HepG2 (cell line): ENCODE measurements around the gene PEX12. TPM values are rescaled to one million over a fixed set of nuclear protein-coding genes. Genes with fewer than 3 reads are reported as not detected.
A peak's percentile ranks its signal among the peaks of the same experiment; 100 is the strongest.

Experiments used
- CEBPG ChIP-seq: IDR thresholded peaks from 2 replicates; pipeline ENCODE4 v1.6.1; 2016
- CHD4 ChIP-seq: fragments of 200-600 bp; sonication (generic); IDR thresholded peaks from 2 replicates; pipeline ENCODE4 v1.7.0; 2017; ENCODE audit warnings: mild to moderate bottlenecking, low read length, borderline replicate concordance
- JUND ChIP-seq: sonication (generic); formaldehyde crosslinking; IDR thresholded peaks from 2 replicates; pipeline ENCODE4 v1.8.0; 2022; ENCODE audit warnings: mild to moderate bottlenecking, missing genetic modification reagents
- PCBP2 ChIP-seq: fragments of 200-400 bp; formaldehyde crosslinking; optimal IDR thresholded peaks from 2 replicates; pipeline ENCODE3; 2018; ENCODE audit warnings: low read length, low read depth; ENCODE audit not compliant: poor library complexity, severe bottlenecking
- POLR2AphosphoS2 ChIP-seq: IDR thresholded peaks from 2 replicates; pipeline ENCODE4 v1.6.1; 2011; ENCODE audit warnings: low read depth, low read length, improper control_type of control experiment
- SAP130 ChIP-seq: IDR thresholded peaks from 2 replicates; pipeline ENCODE4 v1.6.1; 2016; ENCODE audit warnings: low read depth
- SNRNP70 ChIP-seq: fragments of 200-400 bp; formaldehyde crosslinking; IDR thresholded peaks from 2 replicates; pipeline ENCODE4 v1.6.1; 2017; ENCODE audit warnings: mild to moderate bottlenecking, low read depth, low read length, moderate library complexity
- ZBTB20 ChIP-seq: sonication (generic); formaldehyde crosslinking; IDR thresholded peaks from 2 replicates; pipeline ENCODE4 v1.8.1; 2023; ENCODE audit warnings: missing genetic modification reagents, low read depth, mild to moderate bottlenecking, borderline replicate concordance
- ZNF772 ChIP-seq: sonication (generic); formaldehyde crosslinking; IDR thresholded peaks from 2 replicates; pipeline ENCODE4 v1.5.0; 2020; ENCODE audit warnings: mild to moderate bottlenecking, missing genetic modification reagents
- ZNF792 ChIP-seq: IDR thresholded peaks from 2 replicates; pipeline ENCODE4 v1.6.1; 2016
- polyA plus RNA-seq, 8 experiments: library from polyadenylated mRNA; depleted of rRNA in 3 of 8; stranded (reverse) in 7 of 8; unstranded in 1 of 8; fragments of >200 nt; fragmentation: Illumina TruSeq in 4 of 8; extraction: Trizol in 4 of 8; gene quantifications; 2 replicates each; pipeline versions ENCODE4 v1.2.1 to v1.2.3, GENCODE V29; 2011 to 2016; ENCODE audit warnings: low read depth in 4 of 8, missing spikeins in 1 of 8, mixed read lengths in 1 of 8; ENCODE audit not compliant: insufficient read depth in 1 of 8
- total RNA-seq, 5 experiments: library from RNA; depleted of rRNA; stranded (reverse); fragments of >200 nt; fragmentation: Illumina TruSeq; extraction: Trizol; gene quantifications; 2 replicates each; pipeline ENCODE4 v1.2.3, GENCODE V29; 2016; ENCODE audit warnings: low read depth in 1 of 5
- TF ChIP-seq, protein P1 (sequence below): sonication (generic); formaldehyde crosslinking; IDR thresholded peaks from 2 replicates; pipeline ENCODE4 v1.5.1; 2020; ENCODE audit warnings: missing genetic modification reagents, mild to moderate bottlenecking, borderline replicate concordance
- TF ChIP-seq, protein P2 (sequence below): sonication (generic); formaldehyde crosslinking; IDR thresholded peaks from 2 replicates; pipeline ENCODE4 v1.4.0; 2020; ENCODE audit warnings: mild to moderate bottlenecking, missing genetic modification reagents, borderline replicate concordance
- TF ChIP-seq, protein P3 (sequence below): IDR thresholded peaks from 2 replicates; pipeline ENCODE4 v1.6.1; 2016; ENCODE audit warnings: mild to moderate bottlenecking, missing biosample characterization, missing genetic modification reagents

The PEX12 gene
- total and polyA plus RNA-seq, 2 of the 13 experiments (the other 11 are each of a cell fraction or from before 2014, with no cell fraction given), result 5.1 to 11.9 TPM

DNA sequence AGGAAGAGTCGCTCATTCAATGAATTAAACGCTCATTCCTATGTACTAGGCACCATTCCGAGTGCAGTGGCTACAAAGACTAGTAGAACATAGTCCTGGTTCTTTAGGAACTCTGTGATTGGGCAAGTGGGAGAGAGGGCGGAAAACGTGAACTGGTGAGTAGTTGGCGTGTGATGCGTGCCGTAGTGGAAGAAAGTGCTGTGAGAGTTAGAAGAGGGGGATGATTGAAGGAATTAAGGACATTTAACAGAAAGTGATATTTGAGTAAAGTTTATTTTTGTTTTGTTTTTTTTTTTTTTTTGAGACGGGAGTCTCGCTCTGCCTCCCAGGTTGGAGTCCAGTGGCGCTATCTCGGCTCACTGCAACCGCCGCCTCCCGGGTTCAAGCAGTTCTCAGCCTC lies 9.8 kb downstream of the PEX12 start (continued):
- TF ChIP-seq, protein P1, sequence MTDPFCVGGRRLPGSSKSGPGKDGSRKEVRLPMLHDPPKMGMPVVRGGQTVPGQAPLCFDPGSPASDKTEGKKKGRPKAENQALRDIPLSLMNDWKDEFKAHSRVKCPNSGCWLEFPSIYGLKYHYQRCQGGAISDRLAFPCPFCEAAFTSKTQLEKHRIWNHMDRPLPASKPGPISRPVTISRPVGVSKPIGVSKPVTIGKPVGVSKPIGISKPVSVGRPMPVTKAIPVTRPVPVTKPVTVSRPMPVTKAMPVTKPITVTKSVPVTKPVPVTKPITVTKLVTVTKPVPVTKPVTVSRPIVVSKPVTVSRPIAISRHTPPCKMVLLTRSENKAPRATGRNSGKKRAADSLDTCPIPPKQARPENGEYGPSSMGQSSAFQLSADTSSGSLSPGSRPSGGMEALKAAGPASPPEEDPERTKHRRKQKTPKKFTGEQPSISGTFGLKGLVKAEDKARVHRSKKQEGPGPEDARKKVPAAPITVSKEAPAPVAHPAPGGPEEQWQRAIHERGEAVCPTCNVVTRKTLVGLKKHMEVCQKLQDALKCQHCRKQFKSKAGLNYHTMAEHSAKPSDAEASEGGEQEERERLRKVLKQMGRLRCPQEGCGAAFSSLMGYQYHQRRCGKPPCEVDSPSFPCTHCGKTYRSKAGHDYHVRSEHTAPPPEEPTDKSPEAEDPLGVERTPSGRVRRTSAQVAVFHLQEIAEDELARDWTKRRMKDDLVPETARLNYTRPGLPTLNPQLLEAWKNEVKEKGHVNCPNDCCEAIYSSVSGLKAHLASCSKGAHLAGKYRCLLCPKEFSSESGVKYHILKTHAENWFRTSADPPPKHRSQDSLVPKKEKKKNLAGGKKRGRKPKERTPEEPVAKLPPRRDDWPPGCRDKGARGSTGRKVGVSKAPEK (CRISPR knock-in tag), result no peak
- peak; percentile 24; the same call in 1 of the 2 replicates for TF ChIP-seq CEBPG
- TF ChIP-seq SNRNP70, result no peak
- TF ChIP-seq ZNF792 (CRISPR knock-in tag), result no peak
- no peak for TF ChIP-seq ZNF772 (CRISPR knock-in tag)
- no peak for TF ChIP-seq PCBP2
- no peak for TF ChIP-seq ZBTB20 (CRISPR knock-in tag)
- TF ChIP-seq SAP130, result peak; percentile 29
- no peak for TF ChIP-seq POLR2AphosphoS2
- TF ChIP-seq JUND (CRISPR knock-in tag), result no peak
- TF ChIP-seq, protein P2, sequence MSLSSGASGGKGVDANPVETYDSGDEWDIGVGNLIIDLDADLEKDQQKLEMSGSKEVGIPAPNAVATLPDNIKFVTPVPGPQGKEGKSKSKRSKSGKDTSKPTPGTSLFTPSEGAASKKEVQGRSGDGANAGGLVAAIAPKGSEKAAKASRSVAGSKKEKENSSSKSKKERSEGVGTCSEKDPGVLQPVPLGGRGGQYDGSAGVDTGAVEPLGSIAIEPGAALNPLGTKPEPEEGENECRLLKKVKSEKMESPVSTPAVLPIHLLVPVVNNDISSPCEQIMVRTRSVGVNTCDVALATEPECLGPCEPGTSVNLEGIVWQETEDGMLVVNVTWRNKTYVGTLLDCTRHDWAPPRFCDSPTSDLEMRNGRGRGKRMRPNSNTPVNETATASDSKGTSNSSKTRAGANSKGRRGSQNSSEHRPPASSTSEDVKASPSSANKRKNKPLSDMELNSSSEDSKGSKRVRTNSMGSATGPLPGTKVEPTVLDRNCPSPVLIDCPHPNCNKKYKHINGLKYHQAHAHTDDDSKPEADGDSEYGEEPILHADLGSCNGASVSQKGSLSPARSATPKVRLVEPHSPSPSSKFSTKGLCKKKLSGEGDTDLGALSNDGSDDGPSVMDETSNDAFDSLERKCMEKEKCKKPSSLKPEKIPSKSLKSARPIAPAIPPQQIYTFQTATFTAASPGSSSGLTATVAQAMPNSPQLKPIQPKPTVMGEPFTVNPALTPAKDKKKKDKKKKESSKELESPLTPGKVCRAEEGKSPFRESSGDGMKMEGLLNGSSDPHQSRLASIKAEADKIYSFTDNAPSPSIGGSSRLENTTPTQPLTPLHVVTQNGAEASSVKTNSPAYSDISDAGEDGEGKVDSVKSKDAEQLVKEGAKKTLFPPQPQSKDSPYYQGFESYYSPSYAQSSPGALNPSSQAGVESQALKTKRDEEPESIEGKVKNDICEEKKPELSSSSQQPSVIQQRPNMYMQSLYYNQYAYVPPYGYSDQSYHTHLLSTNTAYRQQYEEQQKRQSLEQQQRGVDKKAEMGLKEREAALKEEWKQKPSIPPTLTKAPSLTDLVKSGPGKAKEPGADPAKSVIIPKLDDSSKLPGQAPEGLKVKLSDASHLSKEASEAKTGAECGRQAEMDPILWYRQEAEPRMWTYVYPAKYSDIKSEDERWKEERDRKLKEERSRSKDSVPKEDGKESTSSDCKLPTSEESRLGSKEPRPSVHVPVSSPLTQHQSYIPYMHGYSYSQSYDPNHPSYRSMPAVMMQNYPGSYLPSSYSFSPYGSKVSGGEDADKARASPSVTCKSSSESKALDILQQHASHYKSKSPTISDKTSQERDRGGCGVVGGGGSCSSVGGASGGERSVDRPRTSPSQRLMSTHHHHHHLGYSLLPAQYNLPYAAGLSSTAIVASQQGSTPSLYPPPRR (CRISPR knock-in tag), result no peak
- TF ChIP-seq, protein P3, sequence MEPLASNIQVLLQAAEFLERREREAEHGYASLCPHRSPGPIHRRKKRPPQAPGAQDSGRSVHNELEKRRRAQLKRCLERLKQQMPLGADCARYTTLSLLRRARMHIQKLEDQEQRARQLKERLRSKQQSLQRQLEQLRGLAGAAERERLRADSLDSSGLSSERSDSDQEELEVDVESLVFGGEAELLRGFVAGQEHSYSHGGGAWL (CRISPR knock-in tag), result no peak
- TF ChIP-seq CHD4, result no peak
